ENCODE data around the gene B4GALNT1. TPM values are rescaled to one million over a fixed set of nuclear protein-coding genes. Genes with fewer than 3 reads are reported as not detected.
A peak's percentile ranks its signal among the peaks of the same experiment; 100 is the strongest.

The B4GALNT1 gene
- total and polyA plus RNA-seq, 9 of the 15 experiments (the other 6 are each of a cell fraction or from before 2014, with no cell fraction given): 1.0 to 32.2 (median 9.8) TPM

DNA sequence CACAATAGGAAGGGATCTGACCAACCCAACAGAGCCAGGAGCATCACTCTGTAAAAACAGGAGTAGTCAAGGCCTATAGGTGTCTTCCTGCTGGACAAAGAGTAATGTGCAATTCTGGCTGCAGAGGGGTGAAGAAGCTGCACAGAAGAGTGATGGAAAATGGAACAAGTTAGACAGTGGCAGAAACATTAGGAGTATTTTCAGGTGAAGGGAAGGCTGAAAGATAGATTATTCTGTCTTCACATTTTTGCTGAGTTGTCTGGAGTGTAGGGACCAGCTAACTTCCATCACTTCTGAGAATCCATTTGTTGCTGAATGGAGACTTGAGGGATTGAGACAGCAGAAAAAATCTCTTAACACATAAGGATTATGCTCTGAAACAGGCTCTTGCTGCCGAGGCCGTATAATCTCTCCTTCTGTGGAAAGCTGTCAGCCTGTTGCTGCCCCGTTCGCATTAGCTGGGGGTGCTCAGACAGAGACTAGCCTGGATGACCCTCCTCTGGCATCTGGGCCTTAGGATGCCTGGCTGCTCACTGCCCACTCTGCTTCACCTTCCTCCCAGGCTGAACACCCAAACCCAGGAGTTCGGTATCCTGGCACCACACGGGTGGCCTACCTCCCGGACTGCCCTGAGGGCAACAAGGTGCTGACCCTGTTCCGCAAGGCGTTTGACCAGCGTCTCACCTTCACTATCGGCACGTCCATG is 24.9 kb downstream of the B4GALNT1 start:
- POLR2A ChIA-PET: interaction anchor here (0.6 to 2.0 kb wide), 6 partner anchors 9 to 124 kb away, joined by 3 to 19 read pairs (median 4); partner anchors contain the start of gene PIP4K2C
- H3K36me3 ChIP-seq (ENCODE audit: control insufficient read depth, insufficient read depth, low read length): no peaks in the 10 kb centered on the region; the same call in 2 of the 3 replicates
- TF ChIP-seq ZNF146 (CRISPR knock-in tag; IDR thresholded peaks at IDR 0.05; ENCODE audit: unreplicated experiment) (no peak), ZNF133 (CRISPR knock-in tag; IDR thresholded peaks at IDR 0.05) (no peak), C11orf30 (IDR thresholded peaks at IDR 0.05; ENCODE audit: low read depth) (peak; percentile 36; the same call in 1 of the 2 replicates), ZNF316 (IDR thresholded peaks at IDR 0.05) (peak; percentile 56), E2F3 (CRISPR knock-in tag; IDR thresholded peaks at IDR 0.05) (no peak), ZNF224 (CRISPR knock-in tag; IDR thresholded peaks at IDR 0.05) (no peak), MTA2 (IDR thresholded peaks at IDR 0.05; ENCODE audit: low read depth) (no peak), POLR2A (conservative IDR thresholded peaks at IDR 0.05) (no peak)
- CTCF ChIA-PET (ENCODE audit: low intra/inter-chr PET ratio): no interaction called here
- H3K27me3 ChIP-seq (ENCODE audit: control insufficient read depth in 2 of 2, insufficient read depth in 2 of 2, low read length in 2 of 2): no peaks in the 10 kb centered on the region
- 63% methylated on average over 11 of the region's 12 CpGs for WGBS (ENCODE audit: insufficient coverage, low coverage, missing lambda C conversion rate)
- H3K27ac ChIP-seq (ENCODE audit: extremely low read depth, low read depth, low read length): no peak overlapping the region
- in situ Hi-C loops (cut with MboI): no loop called here
- H3K4me1 ChIP-seq (replicated peaks in 1 of 2; ENCODE audit: control insufficient read depth in 2 of 2, insufficient read depth in 2 of 2, low read length in 2 of 2): peaks cover 42 to 51% of the 10 kb centered on the region in 2 experiments
- H3K79me2 ChIP-seq (ENCODE audit: control insufficient read depth, insufficient read depth, low read length): peaks cover 2% of the 10 kb centered on the region; the same call in 2 of the 3 replicates
- no peak overlapping the region for H2AFZ ChIP-seq (ENCODE audit: low read depth, low read length)
- H3K9me1 ChIP-seq (ENCODE audit: control insufficient read depth, insufficient read depth, low read length): no peaks in the 10 kb centered on the region
- no peak for DNase-seq (ENCODE audit: extremely low read depth in 1 of 4, low spot score in 3 of 4)
- ATAC-seq: no peak
- FAIRE-seq: peak; percentile 44
- no TSS peak for BruUV-seq (replicated peaks)
- H4K20me1 ChIP-seq (replicated peaks; ENCODE audit: control insufficient read depth, insufficient read depth, low read length): no peaks in the 10 kb centered on the region
- no peaks in the 10 kb centered on the region for H3K9me3 ChIP-seq (replicated peaks; ENCODE audit: control insufficient read depth, insufficient read depth, low read depth, low read length)
- no peak overlapping the region for H3K4me3 ChIP-seq
- intact Hi-C loops (cut with micrococcal nuclease): no loop called here
- peak overlapping the region in 1 of 2 experiments; percentile 57; a peak in 1 of 4 replicates for H3K9ac ChIP-seq (ENCODE audit: insufficient read depth in 1 of 2, low read depth in 2 of 2, low read length in 2 of 2)
- H3K4me2 ChIP-seq (ENCODE audit: insufficient read depth, low read length): no peak overlapping the region
